Measurements from ENCODE around the gene RNASE1.
"Not testable (repeated sequence)": the region's sequence is repeated elsewhere in the genome, so short reads cannot be mapped to it uniquely, and the experiment has no call there.

The RNASE1 gene

GRCh38 chr14:20769421-20769820 lies 33.2 kb downstream of the RNASE1 start:
- DNase-seq = no peak

DNA sequence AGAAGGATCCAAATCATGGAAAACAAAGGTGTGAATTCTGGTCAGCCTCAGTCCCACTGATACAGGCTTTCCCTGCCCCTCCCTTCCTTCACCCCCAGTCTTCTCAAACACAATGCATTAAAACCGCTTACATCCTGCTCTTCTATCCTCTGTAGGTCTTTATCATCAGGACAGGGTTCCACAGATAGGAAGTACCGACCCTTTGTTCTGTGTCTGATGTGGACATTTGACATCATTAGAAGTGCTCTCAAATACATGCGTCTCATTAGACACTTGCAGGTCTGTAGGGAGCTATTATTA lies 34.1 kb downstream of the RNASE1 start:
- DNase-seq = no peak

- no peak for DNase-seq
These were observed 41.7 kb downstream of the RNASE1 start for GRCh38 chr14:20760950-20761349.

- DNase-seq = not testable (repeated sequence)
These were observed 43.2 kb downstream of the RNASE1 start for GRCh38 chr14:20759465-20759864.

GRCh38 chr14:20757965-20758364 lies 44.7 kb downstream of the RNASE1 start:
- no peak for DNase-seq

- DNase-seq = no peak
These were observed 47.6 kb downstream of the RNASE1 start for GRCh38 chr14:20755037-20755436.

DNA sequence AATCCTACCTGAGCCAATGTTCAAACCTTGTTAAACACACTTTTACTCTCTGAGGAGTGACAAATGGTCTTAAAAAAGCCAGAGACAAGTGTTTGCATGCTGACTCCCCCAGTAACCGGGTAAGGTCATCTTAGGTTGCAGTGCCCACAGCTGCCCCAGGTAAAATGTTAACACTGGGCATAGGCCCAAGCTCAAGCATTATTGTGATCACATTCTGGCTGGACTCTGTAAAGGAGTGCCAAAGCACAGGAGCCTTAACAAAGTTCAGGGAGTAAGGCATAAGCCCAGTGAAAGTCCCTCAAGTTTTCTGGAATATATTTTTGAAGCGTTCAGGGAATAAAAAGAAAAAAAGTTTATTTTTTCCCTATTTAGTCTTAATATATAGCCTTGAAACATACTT lies 48.3 kb downstream of the RNASE1 start:
- DNase-seq = no peak

DNA sequence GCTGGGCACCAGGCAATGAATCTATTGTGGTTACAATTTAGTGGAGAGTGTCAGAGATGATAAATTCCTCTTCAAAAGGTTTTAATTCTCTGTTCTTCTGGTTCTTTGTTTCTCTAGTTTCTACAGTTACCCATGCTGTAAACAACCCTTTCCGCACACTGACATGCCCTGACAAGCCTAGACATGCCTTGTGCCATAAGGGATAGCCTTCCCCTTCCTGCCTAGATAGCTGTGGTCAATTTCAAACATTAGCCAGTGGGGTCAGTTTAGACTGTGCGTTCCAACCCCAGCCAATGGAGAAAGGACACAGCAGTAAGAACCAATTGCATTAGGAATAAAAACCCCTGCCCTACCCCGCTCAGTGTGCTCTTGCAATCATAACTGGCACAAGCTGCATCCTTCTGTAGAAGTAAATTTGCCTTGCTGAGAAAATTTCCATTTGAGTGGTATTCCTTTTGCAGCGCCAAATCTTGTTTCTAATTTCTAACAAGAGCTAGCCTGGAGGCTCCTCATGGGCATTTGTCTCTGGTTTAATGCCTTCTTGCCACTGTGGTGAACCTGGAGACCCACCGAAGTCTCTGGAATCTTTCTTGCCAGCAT lies 50.6 kb downstream of the RNASE1 start:
- DNase-seq = no peak

Data from NCI-H1930 (cell line).